Karpas-422 (cell line): ENCODE data around the gene INSR. TPM values are rescaled to one million over a fixed set of nuclear protein-coding genes. Genes with fewer than 3 reads are reported as not detected.

Source experiments
- DNase-seq: peaks from one replicate; pipeline ENCODE4 v3.0.0-alpha.2; 2015
- H2AFZ ChIP-seq: fragments of 200-600 bp; sonication (generic); 2 replicates; pipeline ENCODE4 v1.6.1; 2014; ENCODE audit warnings: antibody characterized with exemption, low read length, mixed read lengths
- H3K27ac ChIP-seq: fragments of 200-600 bp; sonication (generic); 2 replicates; pipeline ENCODE4 v1.5.1; 2014; ENCODE audit warnings: mild to moderate bottlenecking, low read length, moderate library complexity
- H3K27me3 ChIP-seq: fragments of 200-600 bp; sonication (generic); 2 replicates; pipeline ENCODE4 v1.6.1; 2014; ENCODE audit warnings: low read length, mixed read lengths
- H3K36me3 ChIP-seq: fragments of 200-600 bp; sonication (generic); 2 replicates; pipeline ENCODE4 v1.6.1; 2014; ENCODE audit warnings: low read length, mixed read lengths; ENCODE audit not compliant: insufficient read depth
- H3K4me1 ChIP-seq: fragments of 200-600 bp; sonication (generic); 2 replicates; pipeline ENCODE4 v1.6.1; 2014; ENCODE audit warnings: mild to moderate bottlenecking, low read length, mixed read lengths
- H3K4me2 ChIP-seq: fragments of 200-600 bp; sonication (generic); 2 replicates; pipeline ENCODE4 v1.6.1; 2014; ENCODE audit warnings: low read length, low read depth, mild to moderate bottlenecking; ENCODE audit not compliant: poor library complexity, severe bottlenecking
- H3K4me3 ChIP-seq: fragments of 200-600 bp; sonication (generic); 2 replicates; pipeline ENCODE4 v1.5.1; 2014; ENCODE audit warnings: mild to moderate bottlenecking, antibody characterized with exemption, low read length, mixed read lengths
- H3K79me2 ChIP-seq: fragments of 200-600 bp; sonication (generic); 2 replicates; pipeline ENCODE4 v1.6.1; 2014; ENCODE audit warnings: mild to moderate bottlenecking, low read length, mixed read lengths
- H3K9ac ChIP-seq: fragments of 200-600 bp; sonication (generic); 2 replicates; pipeline ENCODE4 v1.6.0; 2014; ENCODE audit warnings: low read length
- H3K9me2 ChIP-seq: fragments of 200-600 bp; sonication (generic), shearing (Covaris generic); replicated peaks from 2 replicates; pipeline ENCODE4 v1.6.0; 2014; ENCODE audit warnings: mild to moderate bottlenecking, low read length, moderate library complexity; ENCODE audit not compliant: insufficient read depth
- H3K9me3 ChIP-seq: fragments of 300-700, 200-600 bp; sonication (generic); 2 replicates; pipeline ENCODE4 v1.6.1; 2014; ENCODE audit warnings: low read length, mixed read lengths
- H4K20me1 ChIP-seq: fragments of 200-600 bp; sonication (generic); 2 replicates; pipeline ENCODE4 v1.6.1; 2014; ENCODE audit warnings: mild to moderate bottlenecking, antibody characterized with exemption, low read length, low read depth; ENCODE audit not compliant: insufficient read depth
- total RNA-seq: library from RNA; depleted of rRNA; stranded (reverse); fragments of >200 nt; shearing (Covaris generic); gene quantifications from 2 replicates; pipeline ENCODE4 v1.2.3, GENCODE V29; 2014; ENCODE audit warnings: low replicate concordance

The INSR gene
- total RNA-seq, 1 experiment from 2014 or later: not detected

DNA sequence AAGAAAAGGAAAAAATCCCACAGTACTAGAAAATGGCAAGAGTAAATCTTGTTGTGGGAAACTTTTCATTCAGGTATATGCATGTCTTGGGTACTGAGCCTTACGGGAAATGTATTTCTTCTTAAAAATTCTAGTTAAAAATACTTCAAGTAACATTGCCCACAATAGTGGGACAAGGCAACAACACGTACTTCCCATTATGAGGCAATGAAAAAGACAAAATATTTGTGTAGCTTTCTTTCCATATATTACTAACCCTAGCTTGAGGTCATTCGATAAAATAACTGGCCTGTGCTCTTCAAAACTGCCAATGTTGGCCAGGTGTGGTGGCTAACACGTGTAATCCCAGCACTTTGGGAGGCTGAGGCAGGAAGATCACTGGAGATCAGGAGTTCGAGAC is 99.2 kb downstream of the INSR start:
- Histone ChIP-seq H3K79me2 (no peaks in the 10 kb centered on the region), H2AFZ (no peak overlapping the region), H3K9me3 (no peaks in the 10 kb centered on the region), H4K20me1 (no peaks in the 10 kb centered on the region), H3K4me2 (no peak overlapping the region), H3K9me2 (no peaks in the 10 kb centered on the region), H3K27me3 (no peaks in the 10 kb centered on the region), H3K4me1 (peaks cover 14% of the 10 kb centered on the region), H3K27ac (no peak overlapping the region), H3K36me3 (no peaks in the 10 kb centered on the region), H3K4me3 (no peak overlapping the region), H3K9ac (no peak overlapping the region)
- DNase-seq: no peak

GRCh38 chr19:7194566-7194965 is 99.6 kb downstream of the INSR start:
- Histone ChIP-seq H3K4me3 (no peak overlapping the region), H3K27me3 (no peaks in the 10 kb centered on the region), H4K20me1 (no peaks in the 10 kb centered on the region), H3K9me2 (no peaks in the 10 kb centered on the region), H3K9me3 (no peaks in the 10 kb centered on the region), H3K9ac (no peak overlapping the region), H3K4me1 (peaks cover 10% of the 10 kb centered on the region), H3K36me3 (no peaks in the 10 kb centered on the region), H2AFZ (no peak overlapping the region), H3K4me2 (no peak overlapping the region), H3K79me2 (no peaks in the 10 kb centered on the region), H3K27ac (no peak overlapping the region)
- no peak for DNase-seq

DNA sequence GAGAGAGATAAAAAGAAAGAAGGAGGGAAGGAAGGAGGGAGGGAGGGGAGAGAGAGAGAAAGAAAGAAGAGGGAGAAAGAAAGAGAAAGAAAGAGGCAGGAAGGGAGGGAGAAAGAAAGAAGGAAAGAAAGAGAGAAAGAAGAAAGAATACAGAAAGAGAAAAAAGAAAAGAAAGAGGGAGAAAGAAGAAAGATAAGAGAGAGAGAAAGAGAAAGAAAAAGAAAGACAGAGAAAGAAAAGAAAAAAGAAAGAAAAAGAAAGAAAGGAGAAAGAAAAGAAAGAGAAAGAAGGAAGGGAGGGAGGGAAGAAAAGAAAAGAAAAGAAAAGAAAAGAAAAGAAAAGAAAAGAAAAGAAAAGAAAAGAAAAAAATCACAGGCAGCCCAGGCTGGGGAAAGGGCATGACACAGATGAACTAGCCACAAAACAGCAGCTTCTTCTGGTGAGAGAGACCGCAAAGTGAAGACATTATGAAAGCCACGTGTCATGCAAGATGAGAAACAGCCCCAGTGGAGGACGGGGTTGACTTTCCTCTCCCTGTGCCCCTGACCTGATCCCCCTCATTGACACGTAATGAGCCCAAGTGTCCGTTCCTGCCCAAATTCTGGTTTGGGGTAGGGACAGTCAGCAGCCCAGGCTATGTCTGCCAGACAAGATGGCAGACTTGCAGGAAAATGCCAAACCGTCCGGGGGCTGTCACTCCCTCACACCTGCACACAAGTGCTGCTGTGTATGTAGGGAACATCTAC is 102.1 kb downstream of the INSR start:
- no peak overlapping the region for H3K4me3 ChIP-seq

GRCh38 chr19:7188698-7189629 is 105.2 kb downstream of the INSR start:
- H3K79me2 ChIP-seq: no peaks in the 10 kb centered on the region
- no peak overlapping the region for H3K4me2 ChIP-seq
- H3K27ac ChIP-seq: no peak overlapping the region
- no peaks in the 10 kb centered on the region for H3K9me3 ChIP-seq
- H3K4me1 ChIP-seq: no peaks in the 10 kb centered on the region
- no peaks in the 10 kb centered on the region for H3K27me3 ChIP-seq
- no peaks in the 10 kb centered on the region for H3K9me2 ChIP-seq
- no peak for DNase-seq
- no peak overlapping the region for H3K9ac ChIP-seq
- H2AFZ ChIP-seq: no peak overlapping the region
- no peak overlapping the region for H3K4me3 ChIP-seq
- no peaks in the 10 kb centered on the region for H3K36me3 ChIP-seq
- H4K20me1 ChIP-seq: no peaks in the 10 kb centered on the region

More for the DNA sequence above, 102.1 kb downstream of the INSR start:
- Histone ChIP-seq H3K9me3 (no peaks in the 10 kb centered on the region), H3K36me3 (no peaks in the 10 kb centered on the region), H3K27me3 (no peaks in the 10 kb centered on the region), H2AFZ (no peak overlapping the region), H3K4me2 (no peak overlapping the region), H3K9ac (no peak overlapping the region), H3K79me2 (no peaks in the 10 kb centered on the region), H3K27ac (no peak overlapping the region), H4K20me1 (no peaks in the 10 kb centered on the region), H3K9me2 (no peaks in the 10 kb centered on the region), H3K4me1 (no peaks in the 10 kb centered on the region)
- DNase-seq: no peak

GRCh38 chr19:7187605-7188339 is 106.4 kb downstream of the INSR start:
- H3K27me3 ChIP-seq: no peaks in the 10 kb centered on the region
- DNase-seq: no peak
- no peaks in the 10 kb centered on the region for H4K20me1 ChIP-seq
- H3K36me3 ChIP-seq: no peaks in the 10 kb centered on the region
- H3K79me2 ChIP-seq: no peaks in the 10 kb centered on the region
- H3K9me2 ChIP-seq: no peaks in the 10 kb centered on the region
- H3K4me3 ChIP-seq: no peak overlapping the region
- no peaks in the 10 kb centered on the region for H3K9me3 ChIP-seq
- no peak overlapping the region for H2AFZ ChIP-seq
- no peak overlapping the region for H3K4me2 ChIP-seq
- no peak overlapping the region for H3K9ac ChIP-seq
- H3K4me1 ChIP-seq: no peaks in the 10 kb centered on the region
- no peak overlapping the region for H3K27ac ChIP-seq

DNA sequence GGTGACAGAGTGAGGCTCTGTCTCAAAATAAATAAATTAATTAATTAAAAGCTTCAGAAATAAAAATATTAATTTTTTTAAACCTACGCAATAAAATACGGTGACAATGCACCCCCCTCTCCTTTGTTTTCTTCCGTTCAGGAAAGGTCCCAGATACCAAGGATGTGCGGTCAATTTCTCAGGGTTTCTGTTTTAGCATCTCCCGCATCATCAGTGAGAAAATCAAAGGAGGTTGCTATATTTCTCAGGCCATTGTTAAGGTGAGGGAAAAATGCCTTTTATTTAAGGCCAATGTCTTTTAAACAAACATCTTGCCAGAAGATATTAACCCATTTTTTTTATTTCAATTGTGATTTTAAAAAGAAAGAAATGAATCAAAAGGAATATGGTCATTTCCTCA is 111.7 kb downstream of the INSR start:
- no peaks in the 10 kb centered on the region for H3K9me3 ChIP-seq
- H4K20me1 ChIP-seq: no peaks in the 10 kb centered on the region
- no peak for DNase-seq
- no peak overlapping the region for H3K27ac ChIP-seq
- no peak overlapping the region for H3K4me2 ChIP-seq
- H2AFZ ChIP-seq: no peak overlapping the region
- no peaks in the 10 kb centered on the region for H3K9me2 ChIP-seq
- H3K36me3 ChIP-seq: no peaks in the 10 kb centered on the region
- H3K4me3 ChIP-seq: no peak overlapping the region
- no peaks in the 10 kb centered on the region for H3K27me3 ChIP-seq
- no peak overlapping the region for H3K9ac ChIP-seq
- no peaks in the 10 kb centered on the region for H3K4me1 ChIP-seq
- no peaks in the 10 kb centered on the region for H3K79me2 ChIP-seq

DNA sequence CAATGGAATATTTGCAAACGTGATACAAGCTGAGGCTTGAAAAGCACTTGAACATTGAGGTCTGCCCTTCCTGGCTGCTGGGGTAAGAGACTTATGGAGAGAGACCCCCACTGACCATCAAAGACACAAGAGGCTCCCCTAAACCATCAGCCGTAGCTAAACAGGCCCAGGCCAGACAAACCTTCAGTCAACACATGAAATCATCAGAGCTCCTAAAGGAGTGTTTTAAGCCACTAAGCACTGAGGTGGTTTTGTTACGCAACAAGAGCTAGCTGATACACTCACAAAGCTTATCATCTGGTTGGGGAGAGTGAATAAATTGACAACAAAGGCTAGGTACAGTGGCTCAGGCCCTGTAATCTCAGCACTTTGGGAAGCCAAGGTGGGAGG is 114.3 kb downstream of the INSR start:
- H3K36me3 ChIP-seq: no peaks in the 10 kb centered on the region
- no peak overlapping the region for H3K9ac ChIP-seq
- H3K27me3 ChIP-seq: no peaks in the 10 kb centered on the region

DNA sequence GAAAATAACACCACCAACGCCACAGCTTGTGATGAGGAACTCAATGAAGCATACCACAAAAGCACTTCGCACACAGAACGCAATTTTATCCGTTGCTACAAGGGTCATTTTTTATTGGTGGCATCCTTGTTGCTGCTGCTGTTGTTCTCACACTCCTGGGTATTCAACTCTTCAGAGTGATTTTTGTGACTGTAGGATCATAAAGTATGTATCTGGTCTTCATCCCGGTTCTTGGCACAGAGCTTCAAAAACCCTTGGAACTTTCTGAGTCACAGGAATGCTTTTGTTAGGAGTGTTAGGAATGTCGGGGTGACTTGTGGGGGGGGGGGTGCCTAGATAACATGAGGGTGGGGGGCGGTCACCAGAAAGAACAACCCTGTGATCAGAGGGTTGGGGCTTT is 116.3 kb downstream of the INSR start:
- no peaks in the 10 kb centered on the region for H3K9me2 ChIP-seq
- H3K36me3 ChIP-seq: no peaks in the 10 kb centered on the region
- H3K9me3 ChIP-seq: no peaks in the 10 kb centered on the region

More for the DNA sequence above, 114.3 kb downstream of the INSR start:
- no peak for DNase-seq
- Histone ChIP-seq H3K4me3 (no peak overlapping the region), H3K4me2 (no peak overlapping the region), H3K27ac (no peak overlapping the region), H3K4me1 (no peaks in the 10 kb centered on the region), H2AFZ (no peak overlapping the region), H3K79me2 (no peaks in the 10 kb centered on the region), H3K9me3 (no peaks in the 10 kb centered on the region), H3K9me2 (no peaks in the 10 kb centered on the region), H4K20me1 (no peaks in the 10 kb centered on the region)

More for the DNA sequence above, 116.3 kb downstream of the INSR start:
- no peak overlapping the region for H3K9ac ChIP-seq
- H3K79me2 ChIP-seq: no peaks in the 10 kb centered on the region
- H2AFZ ChIP-seq: no peak overlapping the region
- H3K4me1 ChIP-seq: no peaks in the 10 kb centered on the region
- H3K4me3 ChIP-seq: no peak overlapping the region
- no peak overlapping the region for H3K4me2 ChIP-seq
- H4K20me1 ChIP-seq: no peaks in the 10 kb centered on the region
- no peak overlapping the region for H3K27ac ChIP-seq
- no peaks in the 10 kb centered on the region for H3K27me3 ChIP-seq
- no peak for DNase-seq
